HEK293T (cell line): ENCODE data around the gene DCUN1D4.

ENCODE experiments used
- CTCF ChIA-PET: fragments of 350-600 bp; formaldehyde crosslinking; extraction: SDS; loops from one replicate; lab custom pipeline; 2021; ENCODE audit warnings: antibody characterized with exemption, inconsistent platforms; lab: Yijun Ruan, JAX
- POLR2A ChIA-PET: fragments of 350-600 bp; formaldehyde crosslinking; extraction: SDS; loops from one replicate; lab custom pipeline; 2020; ENCODE audit warnings: antibody characterized with exemption, inconsistent platforms; lab: Yijun Ruan, JAX
- DNase-seq: peaks from one replicate; pipeline ENCODE4 v3.0.0; 2012; ENCODE audit warnings: mixed read lengths; ENCODE audit errors: extremely low spot score
- ARNT ChIP-seq: fragments of 450-650 bp; IDR thresholded peaks from 2 replicates; pipeline ENCODE4 v1.6.1; 2017; ENCODE audit warnings: mild to moderate bottlenecking
- BHLHE40 ChIP-seq: fragments of 450-650 bp; IDR thresholded peaks from 2 replicates; pipeline ENCODE4 v1.6.1; 2016; ENCODE audit warnings: mild to moderate bottlenecking, moderate library complexity, borderline replicate concordance
- CTBP1 ChIP-seq: fragments of 450-650 bp; IDR thresholded peaks from 2 replicates; pipeline ENCODE4 v1.6.1; 2016; ENCODE audit warnings: borderline replicate concordance
- ELF4 ChIP-seq: fragments of 450-650 bp; IDR thresholded peaks from 2 replicates; pipeline ENCODE4 v1.6.1; 2017; ENCODE audit warnings: antibody characterized with exemption
- FOXA1 ChIP-seq: fragments of 450-650 bp; IDR thresholded peaks from 2 replicates; pipeline ENCODE4 v1.6.1; 2016; ENCODE audit warnings: mild to moderate bottlenecking
- FOXK2 ChIP-seq: fragments of 450-650 bp; IDR thresholded peaks from 2 replicates; pipeline ENCODE4 v1.6.1; 2016; ENCODE audit warnings: mild to moderate bottlenecking
- FOXM1 ChIP-seq: fragments of 450-650 bp; IDR thresholded peaks from 2 replicates; pipeline ENCODE4 v1.6.1; 2017; ENCODE audit warnings: mild to moderate bottlenecking, borderline replicate concordance
- HDGF ChIP-seq: fragments of 450-650 bp; IDR thresholded peaks from 2 replicates; pipeline ENCODE4 v1.6.1; 2017; ENCODE audit warnings: antibody characterized with exemption, borderline replicate concordance
- L3MBTL2 ChIP-seq: fragments of 450-650 bp; conservative IDR thresholded peaks from 2 replicates; pipeline ENCODE4 v1.6.1; 2016; ENCODE audit warnings: mild to moderate bottlenecking
- LEF1 ChIP-seq: fragments of 450-650 bp; IDR thresholded peaks from 2 replicates; pipeline ENCODE4 v1.6.1; 2017; ENCODE audit warnings: mild to moderate bottlenecking, borderline replicate concordance
- NFRKB ChIP-seq: fragments of 450-650 bp; IDR thresholded peaks from 2 replicates; pipeline ENCODE4 v1.6.1; 2016; ENCODE audit warnings: mild to moderate bottlenecking, moderate library complexity
- PKNOX1 ChIP-seq: fragments of 450-650 bp; IDR thresholded peaks from 2 replicates; pipeline ENCODE4 v1.6.1; 2016
- SP1 ChIP-seq: fragments of 450-650 bp; IDR thresholded peaks from 2 replicates; pipeline ENCODE4 v1.6.1; 2017
- SUZ12 ChIP-seq: fragments of 450-650 bp; IDR thresholded peaks from 2 replicates; pipeline ENCODE4 v1.6.1; 2016; ENCODE audit warnings: mild to moderate bottlenecking
- TARDBP ChIP-seq: fragments of 450-650 bp; IDR thresholded peaks from 2 replicates; pipeline ENCODE4 v1.6.1; 2016
- ZNF384 ChIP-seq: fragments of 450-650 bp; IDR thresholded peaks from 2 replicates; pipeline ENCODE4 v1.6.1; 2016

DCUN1D4 gene

DNA sequence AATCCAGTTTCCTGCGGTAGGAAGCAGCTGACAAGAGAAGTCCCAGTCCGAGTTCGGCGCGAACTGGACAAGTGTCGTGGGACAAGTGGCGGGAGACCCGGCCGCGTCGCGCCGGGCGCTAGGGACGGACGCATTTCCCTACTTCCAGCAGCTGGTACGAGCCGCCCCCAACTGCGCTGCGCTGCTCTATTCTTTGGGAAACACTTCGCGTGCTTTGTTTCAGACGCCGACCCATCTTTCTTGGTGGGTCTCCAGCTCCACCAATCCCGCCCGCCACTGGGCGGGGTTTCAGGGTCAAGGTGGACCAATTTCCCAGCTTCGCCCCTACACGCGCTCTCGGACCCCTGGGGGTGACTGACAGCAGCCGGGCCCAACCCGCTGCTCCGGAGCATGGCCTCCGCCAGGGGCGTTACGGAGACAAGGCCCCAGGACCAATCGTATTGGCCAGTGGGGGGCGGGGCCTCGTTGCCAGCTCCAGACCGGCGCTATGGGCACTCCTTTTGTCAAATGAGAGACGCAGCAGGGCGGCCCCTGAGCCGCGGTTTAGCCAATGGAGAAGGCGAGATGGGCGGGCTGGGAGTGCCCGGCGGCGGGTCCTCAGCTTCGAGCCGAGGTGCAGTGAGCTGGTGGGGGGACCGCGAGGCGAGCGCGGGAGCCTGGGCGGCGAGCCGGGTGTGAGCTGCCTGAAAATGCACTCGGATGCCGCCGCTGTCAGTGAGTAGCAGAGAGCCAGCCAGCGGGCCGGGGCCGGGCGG is at the start of gene DCUN1D4:
Gene DCUN1D4, plus strand, starts transcription at position 600 of the 755 bp plus-strand sequence. Its CDS starts 90 bp downstream, at position 690.
- CTCF ChIA-PET, result no interaction called here
- TF ChIP-seq SP1 (peak; percentile 75), PKNOX1 (peak; percentile 99), CTBP1 (no peak), SUZ12 (no peak), ZNF384 (no peak), FOXA1 (no peak)
- DNase-seq, result peak; percentile 94
- POLR2A ChIA-PET, result interaction anchor here (0.7 to 1.7 kb wide), 6 partner anchors 10 to 195 kb away, joined by 3 to 6 read pairs (median 4); partner anchors contain the start of gene SGCB

DNA sequence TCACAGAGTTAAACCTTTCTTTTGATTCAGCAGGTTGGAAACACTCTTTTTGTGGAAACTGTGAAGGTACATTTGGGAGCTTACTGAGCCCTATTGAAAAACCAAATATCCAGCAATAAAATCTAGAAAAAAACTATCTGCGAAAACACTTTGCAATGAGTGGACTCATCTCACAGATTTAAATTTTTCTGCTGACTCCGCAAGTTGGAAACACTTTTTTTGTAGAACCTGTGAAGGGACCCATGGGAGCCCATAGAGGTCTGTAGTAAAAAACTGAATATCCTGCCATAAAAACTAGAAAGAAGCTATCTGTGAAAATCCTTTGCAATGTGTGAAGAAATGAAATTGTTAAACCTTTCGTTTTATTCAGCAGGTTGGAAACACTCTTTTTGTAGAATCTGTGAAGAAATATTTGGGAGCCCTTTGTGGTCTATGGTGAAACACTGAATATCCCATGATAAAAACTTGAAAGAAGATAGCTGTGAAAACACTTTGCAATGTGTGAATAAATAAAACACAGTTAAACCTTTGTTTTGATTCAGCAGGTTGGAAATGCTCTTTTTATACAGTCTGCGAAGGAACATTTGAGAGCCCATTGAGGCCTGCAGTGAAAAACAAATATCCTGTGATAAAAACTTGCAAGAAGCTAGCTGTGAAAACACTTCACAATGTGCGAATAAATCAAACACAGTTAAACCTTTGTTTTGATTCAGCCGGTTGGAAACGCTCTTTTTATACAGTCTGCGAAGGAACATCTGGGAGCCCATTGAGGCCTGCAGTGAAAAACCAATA is 22.3 kb upstream of the DCUN1D4 start:
- CTCF ChIA-PET, result no interaction called here
- POLR2A ChIA-PET, result no interaction called here
- DNase-seq, result no peak
- TF ChIP-seq CTBP1, result no peak
- TF ChIP-seq SP1, result no peak

DNA sequence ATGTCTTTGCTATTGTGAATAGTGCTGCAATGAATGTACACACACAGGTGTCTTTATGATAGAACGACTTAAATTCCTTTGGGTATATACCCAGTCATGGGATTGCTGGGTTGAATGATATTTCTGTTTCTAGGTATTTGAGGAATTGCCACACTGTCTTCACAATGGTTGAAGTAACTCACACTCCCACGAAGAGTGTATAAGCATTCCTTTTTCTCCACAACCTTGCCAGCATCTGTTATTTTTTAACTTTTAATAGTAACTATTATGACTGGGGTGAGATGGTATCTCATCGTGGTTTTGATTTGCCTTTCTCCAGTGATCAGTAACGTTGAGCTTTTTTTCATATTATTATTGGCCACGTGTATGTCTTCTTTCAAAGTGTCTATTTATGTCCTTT is 17.6 kb upstream of the DCUN1D4 start:
- CTCF ChIA-PET, result no interaction called here
- POLR2A ChIA-PET, result no interaction called here
- no peak for TF ChIP-seq CTBP1
- TF ChIP-seq NFRKB, result no peak
- no peak for TF ChIP-seq ELF4
- TF ChIP-seq ZNF384, result no peak
- TF ChIP-seq FOXK2, result no peak
- no peak for TF ChIP-seq ARNT
- TF ChIP-seq SP1, result no peak
- no peak for TF ChIP-seq LEF1
- TF ChIP-seq PKNOX1, result no peak
- TF ChIP-seq FOXM1, result no peak
- no peak for TF ChIP-seq TARDBP
- no peak for TF ChIP-seq BHLHE40
- TF ChIP-seq L3MBTL2, result no peak
- no peak for DNase-seq

DNA sequence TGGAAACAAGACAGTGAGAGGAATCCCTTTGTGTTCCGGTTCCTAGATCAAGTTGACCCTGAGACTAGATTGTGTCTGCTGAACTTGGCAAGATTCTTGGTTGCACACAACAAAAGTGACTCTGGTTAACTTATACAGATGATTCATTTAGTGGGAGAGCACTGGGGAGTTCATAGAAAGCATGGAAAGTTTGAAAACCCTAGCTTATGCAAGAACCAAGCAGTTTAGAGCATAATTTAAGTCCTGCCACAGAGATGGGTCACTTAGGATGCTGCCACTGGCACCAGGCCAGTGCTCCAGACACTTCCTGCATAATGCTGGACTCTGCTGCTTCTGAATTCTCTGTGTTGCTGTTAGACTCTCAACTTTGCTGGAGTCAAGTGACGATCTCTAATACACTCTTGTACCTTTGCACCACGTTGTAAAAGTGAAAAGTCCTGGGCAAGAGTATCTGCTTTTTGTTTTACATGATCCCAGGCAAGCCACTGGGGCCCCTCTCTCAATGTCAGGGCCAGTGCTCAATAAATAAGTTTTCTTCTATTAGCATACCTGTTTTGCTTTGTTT is 12.7 kb upstream of the DCUN1D4 start:
- no peak for DNase-seq
- no peak for TF ChIP-seq ZNF384
- no peak for TF ChIP-seq FOXA1
- TF ChIP-seq L3MBTL2, result no peak
- no peak for TF ChIP-seq ELF4
- TF ChIP-seq LEF1, result no peak
- no peak for TF ChIP-seq FOXK2
- no peak for TF ChIP-seq PKNOX1
- TF ChIP-seq SUZ12, result no peak
- TF ChIP-seq TARDBP, result no peak
- no peak for TF ChIP-seq NFRKB
- no peak for TF ChIP-seq HDGF
- TF ChIP-seq CTBP1, result no peak
- no peak for TF ChIP-seq SP1
- TF ChIP-seq ARNT, result no peak
- no peak for TF ChIP-seq FOXM1
- TF ChIP-seq BHLHE40, result no peak
- ChIA-PET CTCF (no interaction called here), POLR2A (no interaction called here)

GRCh38 chr4:51831133-51831532 is 11.8 kb upstream of the DCUN1D4 start:
- ChIA-PET POLR2A (no interaction called here), CTCF (no interaction called here)
- no peak for TF ChIP-seq ZNF384
- TF ChIP-seq ELF4, result no peak
- no peak for TF ChIP-seq BHLHE40
- peak; percentile 38 for DNase-seq

- CTCF ChIA-PET, result no interaction called here
- POLR2A ChIA-PET, result interaction anchor here (1.4 kb wide), 1 partner anchor 10 kb away, joined by 4 read pairs; the partner anchor contains the start of gene DCUN1D4
- TF ChIP-seq FOXA1 (no peak), ELF4 (no peak)
- no peak for DNase-seq
Measured at GRCh38 chr4:51833236-51833635, 9.7 kb upstream of the DCUN1D4 start.
